ENCODE results near the gene STARD3.

DNA sequence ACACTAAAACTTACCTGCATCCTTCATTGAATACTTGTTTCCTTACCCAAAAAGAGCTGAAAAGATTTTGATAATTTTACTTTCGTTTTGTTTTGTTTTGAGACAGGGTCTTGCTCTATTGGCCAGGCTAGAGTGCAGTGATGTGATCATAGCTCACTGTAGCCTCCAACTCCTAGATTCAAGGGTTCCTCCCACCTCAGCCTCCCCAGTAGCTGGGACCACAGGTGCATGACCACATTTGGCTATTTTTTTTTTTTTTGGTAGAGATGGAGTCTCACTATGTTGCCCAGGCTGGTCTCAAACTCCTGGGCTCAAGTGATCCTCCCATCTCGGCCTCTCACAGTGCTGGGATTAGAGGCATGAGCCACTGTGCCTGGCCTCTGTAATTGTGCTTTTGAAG lies 18.2 kb downstream of the STARD3 start:
- TF ChIP-seq CTCF (IDR thresholded peaks at IDR 0.05) (no peak), POLR2AphosphoS5 (IDR thresholded peaks at IDR 0.05; ENCODE audit: low read depth, low read length) (no peak), REST (IDR thresholded peaks at IDR 0.05; ENCODE audit: insufficient read depth in 1 of 2, low read depth in 2 of 2, low read length in 1 of 2) (no peak)
